Ascending aorta (tissue), 2 donors: ENCODE results near the gene BSCL2. TPM values are rescaled to one million over a fixed set of nuclear protein-coding genes. Genes with fewer than 3 reads are reported as not detected.
A peak's percentile ranks its signal among the peaks of the same experiment; 100 is the strongest.

ENCODE experiments used
- DNase-seq, 2 donors: peaks; one replicate each; pipeline ENCODE4 v3.0.0-alpha.2; 2019; ENCODE audit warnings: low spot score in 2 of 2
- H3K27ac ChIP-seq, 2 donors: fragments of 200-600 bp; sonication (generic); one replicate each; pipeline ENCODE4 v1.5.1; 2016 to 2017; ENCODE audit warnings: mild to moderate bottlenecking in 1 of 2
- H3K27me3 ChIP-seq: fragments of 200-600 bp; sonication (generic); one replicate; pipeline ENCODE4 v1.5.1; 2017
- H3K36me3 ChIP-seq, 2 donors: fragments of 200-600 bp; sonication (generic); one replicate each; pipeline ENCODE4 v1.5.1; 2016
- H3K4me1 ChIP-seq, 2 donors: fragments of 200-600 bp; sonication (generic); one replicate each; pipeline ENCODE4 v1.5.1; 2016 to 2017; ENCODE audit warnings: mild to moderate bottlenecking in 1 of 2
- H3K4me3 ChIP-seq, 2 donors: fragments of 200-600 bp; sonication (generic); one replicate each; pipeline ENCODE4 v1.5.1; 2016 to 2017; ENCODE audit warnings: mild to moderate bottlenecking in 1 of 2
- H3K9me3 ChIP-seq, 2 donors: fragments of 200-600 bp; sonication (generic); one replicate each; pipeline ENCODE4 v1.5.1; 2016
- CTCF ChIP-seq, 3 experiments: fragments of 200-600 bp in 2 of 3; fragments of 450-650 bp in 1 of 3; sonication (generic) in 2 of 3; IDR thresholded peaks; one replicate each; pipeline ENCODE4 v1.5.1; 2016 to 2019; ENCODE audit warnings: antibody characterized with exemption in 3 of 3, mild to moderate bottlenecking in 1 of 3, moderate library complexity in 1 of 3
- intact Hi-C: fragments of 100-400 bp; cut with DNase I; formaldehyde crosslinking; loops from one replicate; pipeline ENCODE4 v1.15.1; 2023
- total RNA-seq: library from RNA; depleted of rRNA; stranded (reverse); fragments of >200 nt; gene quantifications from one replicate; pipeline ENCODE4 v1.1.0, GENCODE V29; 2016

BSCL2 gene
- total RNA-seq, 1 donor from 2014 or later = 55.9 TPM

GRCh38 chr11:62725646-62726045 lies 18.4 kb upstream of the BSCL2 start:
- DNase-seq = no peak
- Histone ChIP-seq H3K27me3 (no peaks in the 10 kb centered on the region), H3K36me3 (peaks cover 31 to 41% of the 10 kb centered on the region in 2 donors), H3K4me3 (peak overlapping the region; percentile 98 to 99), H3K4me1 (peaks cover 1 to 34% of the 10 kb centered on the region in 2 donors), H3K27ac (peak overlapping the region; percentile 92 to 95), H3K9me3 (no peaks in the 10 kb centered on the region)
- no peak for TF ChIP-seq CTCF (IDR thresholded peaks at IDR 0.05)
- intact Hi-C loops = loop anchor here (2.0 to 5.0 kb wide), 3 partner anchors 105 to 132 kb away; partner anchors contain the start of gene B3GAT3

- Histone ChIP-seq H3K36me3 (peaks cover 45 to 56% of the 10 kb centered on the region in 2 donors), H3K4me1 (peaks cover 0 to 20% of the 10 kb centered on the region in 2 donors), H3K9me3 (no peaks in the 10 kb centered on the region), H3K27me3 (no peaks in the 10 kb centered on the region), H3K27ac (no peak overlapping the region), H3K4me3 (peak overlapping the region; percentile 98 to 99)
- no peak for DNase-seq
- intact Hi-C loops = no loop called here
- no peak for TF ChIP-seq CTCF (IDR thresholded peaks at IDR 0.05)
Measured at GRCh38 chr11:62724171-62724570, 16.9 kb upstream of the BSCL2 start.

GRCh38 chr11:62721994-62722393 lies 14.8 kb upstream of the BSCL2 start:
- intact Hi-C loops = no loop called here
- H3K4me1 ChIP-seq = peaks cover 0 to 19% of the 10 kb centered on the region in 2 donors
- H3K9me3 ChIP-seq = no peaks in the 10 kb centered on the region
- H3K27me3 ChIP-seq = no peaks in the 10 kb centered on the region
- no peak for DNase-seq
- no peak overlapping the region for H3K27ac ChIP-seq
- TF ChIP-seq CTCF (IDR thresholded peaks at IDR 0.05) = no peak
- peaks cover 65 to 78% of the 10 kb centered on the region in 2 donors for H3K36me3 ChIP-seq
- no peak overlapping the region for H3K4me3 ChIP-seq

- H3K36me3 ChIP-seq = peaks cover 90 to 100% of the 10 kb centered on the region in 2 donors
- intact Hi-C loops = no loop called here
- TF ChIP-seq CTCF (IDR thresholded peaks at IDR 0.05) = no peak
Measured at GRCh38 chr11:62719302-62719978, 12.2 kb upstream of the BSCL2 start.

GRCh38 chr11:62716816-62717215 lies 9.6 kb upstream of the BSCL2 start:
- H3K4me1 ChIP-seq = no peaks in the 10 kb centered on the region
- DNase-seq = no peak
- no peak overlapping the region for H3K27ac ChIP-seq
- H3K36me3 ChIP-seq = peaks cover 90 to 99% of the 10 kb centered on the region in 2 donors
- no peaks in the 10 kb centered on the region for H3K9me3 ChIP-seq
- no peak overlapping the region for H3K4me3 ChIP-seq
- TF ChIP-seq CTCF (IDR thresholded peaks at IDR 0.05) = no peak
- no peaks in the 10 kb centered on the region for H3K27me3 ChIP-seq
- intact Hi-C loops = no loop called here

More at GRCh38 chr11:62719302-62719978, 12.2 kb upstream of the BSCL2 start:
- H3K27me3 ChIP-seq = no peaks in the 10 kb centered on the region
- H3K4me1 ChIP-seq = peaks cover 0 to 6% of the 10 kb centered on the region in 2 donors
- H3K9me3 ChIP-seq = no peaks in the 10 kb centered on the region
- no peak overlapping the region for H3K27ac ChIP-seq
- DNase-seq = no peak
- H3K4me3 ChIP-seq = no peak overlapping the region
